GM19467 (cell line): ENCODE data around the gene DUSP6.
"Not testable (repeated sequence)": the region's sequence is repeated elsewhere in the genome, so short reads cannot be mapped to it uniquely, and the experiment has no call there.

Experiments used
- ATAC-seq: cut with Tn5 transposase; IDR thresholded peaks from one replicate; pipeline ENCODE4 v1.9.1; 2021; ENCODE audit warnings: mild to moderate bottlenecking, moderate library complexity; ENCODE audit not compliant: unreplicated experiment

Gene DUSP6

DNA sequence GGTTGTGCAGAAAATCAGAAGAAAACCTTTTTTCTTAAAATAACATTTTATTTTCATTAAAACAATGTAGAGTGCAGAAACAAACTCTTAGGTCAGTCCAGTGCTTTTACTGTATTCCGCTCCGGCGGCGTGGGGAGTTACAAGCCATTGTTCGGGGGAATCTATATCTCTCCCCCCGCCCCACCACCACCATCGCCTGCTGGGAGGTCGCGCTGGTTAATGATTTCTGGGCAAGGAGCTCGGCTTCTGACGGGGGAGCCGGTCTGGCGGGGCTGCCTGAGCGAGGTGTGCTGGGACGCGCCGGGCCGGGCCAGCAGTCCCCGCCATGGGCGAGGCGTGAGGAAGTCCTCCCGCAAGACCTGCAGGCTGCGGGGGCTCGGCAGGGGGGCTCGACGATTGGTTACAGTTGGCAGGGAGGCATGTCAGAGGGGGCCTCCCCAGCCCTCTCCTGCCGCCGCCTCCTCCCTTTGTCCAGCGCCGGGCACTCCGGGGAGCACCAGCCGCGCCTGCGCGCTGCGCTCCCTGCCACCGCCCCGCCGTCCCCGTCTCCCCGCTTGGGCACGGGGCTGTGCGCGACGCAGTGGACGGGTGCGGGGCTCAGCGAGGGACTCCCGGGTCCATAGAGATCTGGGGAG, 1.0 kb upstream of the DUSP6 start:
- ATAC-seq, result no peak

DNA sequence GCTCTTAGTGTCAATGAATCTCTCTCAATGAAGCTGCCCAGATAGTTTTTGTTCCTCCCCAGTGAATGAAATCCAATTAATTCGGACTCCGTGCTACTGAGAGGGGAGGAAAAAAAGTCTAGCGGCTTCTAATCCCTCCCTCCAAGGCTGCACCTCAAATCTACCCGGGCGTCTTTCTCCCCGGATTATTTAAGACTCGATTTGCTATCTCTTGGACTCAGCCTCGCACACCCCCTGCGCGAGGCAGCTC, 134 bp downstream of the DUSP6 start:
- ATAC-seq, result no peak

DNA sequence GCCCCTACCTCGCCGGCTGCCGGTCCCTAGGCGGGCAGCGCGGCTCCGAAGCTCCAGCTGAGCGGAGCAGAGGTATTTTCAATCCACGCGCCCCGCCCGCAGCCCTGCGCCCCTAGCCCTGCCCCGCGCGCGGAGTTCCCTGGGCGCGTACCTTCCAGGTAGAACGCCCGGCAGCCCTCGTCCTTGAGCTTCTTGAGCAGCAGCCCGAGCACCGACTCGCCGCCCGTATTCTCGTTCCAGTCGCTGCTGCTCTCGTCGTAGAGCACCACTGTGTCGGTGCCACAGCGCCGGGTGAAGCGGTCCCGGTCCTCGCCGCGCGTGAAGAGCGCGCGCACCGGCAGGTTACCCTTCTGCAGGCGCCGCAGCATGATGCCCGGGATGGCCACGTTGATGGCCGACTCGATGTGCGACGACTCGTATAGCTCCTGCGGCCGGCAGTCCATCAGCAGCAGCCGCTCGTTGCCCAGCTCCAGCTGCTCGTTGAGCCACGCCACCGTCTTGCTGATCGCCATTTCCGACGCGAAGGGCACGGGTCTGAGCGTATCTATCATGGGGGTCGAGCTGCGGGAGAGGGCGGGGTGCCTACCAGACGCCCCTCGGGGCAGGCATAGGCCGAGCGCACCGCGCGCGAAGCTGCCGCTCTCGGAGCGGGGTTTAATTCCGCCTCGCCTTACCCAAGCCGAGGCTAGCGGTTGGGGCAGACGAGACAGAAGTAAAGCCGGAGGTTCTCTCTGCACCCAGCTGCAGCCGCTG, 636 bp downstream of the DUSP6 start:
- ATAC-seq, result no peak

DNA sequence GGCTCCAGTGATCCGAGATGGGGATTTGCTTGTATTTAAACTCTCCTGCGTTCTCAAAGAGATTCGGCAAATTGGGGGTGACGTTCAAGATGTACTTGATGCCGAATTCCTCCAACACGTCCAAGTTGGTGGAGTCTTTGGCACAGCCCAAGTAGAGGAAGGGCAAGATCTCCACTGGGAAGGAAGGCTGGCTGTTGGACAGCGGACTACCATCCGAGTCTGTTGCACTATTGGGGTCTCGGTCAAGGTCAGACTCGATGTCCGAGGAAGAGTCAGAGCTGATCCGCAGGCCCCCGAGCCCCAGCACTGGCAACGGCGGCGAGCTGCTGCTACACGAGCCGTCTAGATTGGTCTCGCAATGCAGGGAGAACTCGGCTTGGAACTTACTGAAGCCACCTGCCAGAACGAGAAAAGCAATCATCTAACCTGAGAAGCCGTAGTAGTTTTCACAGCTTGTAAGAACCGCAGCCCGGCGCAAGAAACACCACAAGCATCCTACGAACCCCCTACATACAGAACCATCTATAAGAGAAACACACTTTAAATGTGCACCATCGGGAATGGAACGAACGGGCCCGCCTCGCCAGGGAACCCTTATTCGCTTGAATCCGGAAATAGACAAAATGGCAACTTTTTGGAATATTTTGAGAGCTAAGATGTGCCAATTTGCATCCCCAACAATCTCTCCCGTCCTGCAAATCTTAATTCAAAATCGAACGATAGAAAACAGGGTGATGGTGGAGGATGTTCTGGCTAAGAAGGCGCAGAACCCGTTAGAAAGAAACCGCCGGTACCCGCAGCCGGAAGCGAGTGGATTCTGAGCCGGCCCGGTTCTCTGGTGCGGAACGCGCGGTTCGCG, 1.4 kb downstream of the DUSP6 start:
- ATAC-seq, result no peak

DNA sequence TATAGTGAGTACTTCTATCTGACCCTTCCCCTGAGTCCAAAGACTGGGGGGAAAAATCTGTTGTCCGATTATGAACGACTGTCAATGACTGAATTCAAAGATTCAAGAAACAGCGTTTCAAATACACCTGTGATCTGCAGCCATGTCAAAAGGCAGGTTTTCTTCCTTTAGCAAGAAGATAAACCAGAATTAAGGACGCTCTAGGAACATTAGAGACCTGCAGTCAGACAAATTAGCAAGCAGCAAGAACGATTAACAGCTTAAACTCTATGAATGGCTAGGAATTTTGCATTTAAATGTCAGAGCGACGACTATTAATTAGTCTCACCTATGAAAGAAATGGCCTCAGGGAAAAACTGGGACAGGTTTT, 2.1 kb downstream of the DUSP6 start:
- ATAC-seq, result no peak

DNA sequence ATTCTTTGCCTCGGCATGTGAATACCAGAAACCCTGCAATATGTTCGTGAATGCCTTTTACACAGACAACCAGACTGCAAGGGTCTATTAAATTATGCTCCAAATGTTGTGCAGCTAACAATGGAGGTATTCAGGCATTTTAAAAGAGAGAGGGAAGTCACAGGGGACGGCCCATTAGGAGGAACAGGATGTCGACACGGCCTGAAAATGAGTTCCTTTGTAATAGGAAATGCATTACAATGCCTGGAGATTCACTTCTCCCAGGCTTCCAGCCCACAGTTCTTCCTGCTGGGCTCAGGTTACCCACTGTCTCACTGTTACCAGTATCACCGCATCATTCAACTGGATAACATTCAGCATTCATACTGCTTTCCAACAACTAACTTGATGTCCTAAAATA, 2.5 kb downstream of the DUSP6 start:
- no peak for ATAC-seq

DNA sequence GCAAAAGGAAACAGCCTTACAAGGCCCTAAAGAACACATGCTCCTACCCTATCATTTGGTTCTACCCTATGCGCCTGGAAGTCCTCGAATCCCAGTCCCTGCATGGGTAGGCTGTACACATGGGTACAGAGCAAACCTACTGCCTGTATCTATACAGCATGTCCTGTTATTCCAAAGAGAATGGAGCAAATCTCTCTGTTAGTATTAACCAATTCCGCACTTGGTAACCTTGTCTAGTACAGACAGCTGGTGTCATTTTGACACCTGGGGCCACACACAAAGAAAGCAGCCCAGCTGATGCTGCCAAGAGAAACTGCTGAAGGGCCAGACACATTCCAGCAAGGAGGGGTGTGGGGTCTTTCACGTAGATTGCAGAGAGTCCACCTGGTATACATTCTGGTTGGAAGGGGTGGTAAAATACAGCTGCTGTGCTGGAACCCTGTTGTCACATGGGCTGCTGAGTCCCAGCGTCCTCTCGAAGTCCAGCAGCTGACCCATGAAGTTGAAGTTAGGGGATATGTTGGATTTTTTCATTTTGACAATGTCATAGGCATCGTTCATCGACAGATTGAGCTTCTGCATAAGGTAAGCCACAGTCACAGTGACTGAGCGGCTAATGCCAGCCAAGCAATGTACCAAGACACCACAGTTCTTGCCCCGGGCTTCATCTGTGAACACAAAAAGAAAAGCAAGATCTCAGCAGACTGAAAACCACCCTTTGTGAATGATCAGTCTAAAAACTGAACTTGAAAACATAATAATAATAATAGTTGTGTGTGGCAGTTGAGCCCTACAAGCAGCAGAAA, 3.2 kb downstream of the DUSP6 start:
- ATAC-seq, result no peak

DNA sequence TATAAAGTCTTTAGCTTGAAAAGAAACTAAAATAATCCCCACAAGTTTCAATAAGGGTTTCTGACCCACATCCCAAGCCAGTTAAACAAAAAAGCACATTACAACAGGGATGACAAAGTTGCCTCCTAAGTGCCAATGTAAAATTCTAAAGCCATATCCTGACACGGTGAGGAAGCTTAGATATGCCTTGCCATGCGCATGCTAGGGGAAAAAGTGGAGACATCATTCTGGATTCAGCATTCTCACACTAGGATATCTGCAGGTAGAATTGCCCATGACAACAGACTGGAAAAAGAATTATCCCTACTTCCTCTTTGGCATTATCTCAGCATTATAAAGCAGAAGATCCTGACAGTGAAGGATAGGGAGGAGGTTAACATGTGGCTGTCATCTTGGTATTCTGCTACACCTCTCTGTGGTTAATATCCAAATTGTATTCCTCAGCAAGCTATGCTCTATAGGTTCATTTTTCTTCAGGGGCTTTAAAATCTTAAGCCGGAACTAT, 4.9 kb downstream of the DUSP6 start:
- ATAC-seq, result no peak

DNA sequence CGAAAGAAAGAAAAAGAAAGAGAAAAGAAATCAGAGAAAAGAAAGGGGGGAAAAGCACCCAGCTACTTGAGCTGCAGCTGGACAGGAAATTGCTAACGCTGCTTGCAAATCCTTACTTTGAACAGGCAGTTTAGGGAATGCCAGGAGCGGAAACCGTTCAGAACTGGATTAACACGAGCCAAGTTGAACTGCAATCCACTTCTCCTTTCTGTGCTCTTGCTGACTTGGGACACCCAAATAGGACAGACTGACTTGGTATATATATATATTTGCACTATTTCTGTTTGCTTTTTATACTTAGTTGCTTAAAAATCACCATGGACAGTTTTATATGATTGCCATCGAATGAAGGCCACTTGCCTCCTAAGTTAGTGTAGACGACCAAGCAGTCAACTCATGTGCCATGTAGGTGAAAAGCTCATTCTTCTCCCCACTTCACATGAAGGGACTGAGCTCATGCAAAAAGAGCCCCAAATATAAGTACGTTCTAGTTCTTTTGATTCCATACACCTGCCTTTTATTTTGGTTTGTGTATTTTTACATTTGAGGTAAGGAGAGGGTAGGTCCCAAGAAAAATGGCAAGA, 5.5 kb downstream of the DUSP6 start:
- peak; percentile 15 for ATAC-seq

DNA sequence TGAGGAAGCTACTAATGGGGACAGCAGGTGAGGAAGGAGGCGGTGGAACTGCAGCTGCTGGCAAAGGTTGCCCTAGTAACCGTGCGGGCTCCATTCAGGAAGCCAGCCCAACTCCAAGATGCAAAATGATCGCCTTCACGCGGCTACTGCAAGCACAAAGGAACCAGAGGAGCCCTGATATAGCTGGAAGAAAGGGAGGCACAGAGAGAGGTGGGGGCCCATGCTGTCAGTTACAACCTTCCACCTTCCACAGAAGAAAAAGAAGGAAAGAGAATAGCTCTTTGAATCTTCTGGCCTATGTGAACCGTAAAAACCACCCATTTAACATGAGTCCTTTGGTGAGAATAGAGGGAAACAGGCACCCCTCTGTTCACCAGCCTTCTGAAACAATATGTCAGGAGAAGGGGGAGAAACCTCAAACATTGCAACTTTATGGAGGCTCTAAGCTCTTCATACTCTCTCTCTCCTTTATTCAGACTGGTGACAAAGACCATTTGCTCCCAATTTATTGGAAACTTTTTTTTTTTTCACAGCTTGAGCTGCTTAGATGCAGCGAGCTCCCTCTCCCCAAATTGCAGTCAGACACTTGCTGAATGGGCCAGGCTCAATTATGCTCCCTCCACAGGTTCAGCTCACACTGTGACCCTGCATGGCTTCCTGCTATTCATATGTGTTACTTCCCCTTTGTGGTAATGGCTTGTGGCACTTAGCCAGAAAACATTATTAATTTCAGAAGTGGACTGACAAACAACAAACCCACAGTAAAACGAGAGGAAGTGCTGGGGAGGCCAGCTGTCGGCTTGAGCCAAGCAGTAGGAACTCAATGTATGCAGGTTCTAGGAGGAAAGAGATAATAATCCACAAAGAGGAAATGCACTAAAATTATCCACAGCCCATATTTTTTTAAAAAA, 6.2 kb downstream of the DUSP6 start:
- ATAC-seq, result peak; percentile 98

DNA sequence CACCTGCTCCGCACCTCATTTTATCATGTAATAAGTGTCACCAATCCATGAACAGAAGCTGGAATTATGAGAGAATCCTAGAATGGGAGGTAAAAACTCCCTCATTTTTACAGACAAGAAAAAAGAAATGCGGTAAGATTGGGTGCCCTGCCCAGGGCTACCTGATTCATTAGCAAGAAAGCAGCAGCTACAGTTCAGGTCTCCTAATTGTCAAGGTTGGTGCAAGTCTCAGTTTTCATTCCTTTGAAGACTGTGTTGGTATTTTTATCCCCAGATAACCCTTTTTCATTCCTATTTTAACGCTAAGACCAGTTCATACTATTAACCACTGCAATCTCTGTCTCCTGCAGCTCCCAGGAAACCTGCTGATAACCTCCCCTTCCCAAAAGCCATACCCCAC, 6.9 kb downstream of the DUSP6 start:
- no peak for ATAC-seq

DNA sequence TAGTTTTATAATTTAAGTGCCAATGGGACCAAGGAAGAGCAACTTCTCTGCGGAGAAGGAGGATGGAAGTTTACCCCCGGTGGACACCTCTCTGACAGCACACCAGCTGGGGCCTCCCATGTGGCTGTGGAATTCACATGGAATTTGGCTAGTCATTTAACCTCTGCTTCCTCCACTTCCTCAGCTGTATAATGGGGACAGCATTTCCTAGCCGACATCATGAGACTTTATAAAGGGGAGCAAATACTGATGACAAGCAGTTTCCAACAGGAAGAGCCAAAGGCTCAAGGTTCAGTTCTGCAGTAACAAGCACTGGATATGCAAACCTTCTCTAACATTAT, 7.5 kb downstream of the DUSP6 start:
- ATAC-seq, result no peak

DNA sequence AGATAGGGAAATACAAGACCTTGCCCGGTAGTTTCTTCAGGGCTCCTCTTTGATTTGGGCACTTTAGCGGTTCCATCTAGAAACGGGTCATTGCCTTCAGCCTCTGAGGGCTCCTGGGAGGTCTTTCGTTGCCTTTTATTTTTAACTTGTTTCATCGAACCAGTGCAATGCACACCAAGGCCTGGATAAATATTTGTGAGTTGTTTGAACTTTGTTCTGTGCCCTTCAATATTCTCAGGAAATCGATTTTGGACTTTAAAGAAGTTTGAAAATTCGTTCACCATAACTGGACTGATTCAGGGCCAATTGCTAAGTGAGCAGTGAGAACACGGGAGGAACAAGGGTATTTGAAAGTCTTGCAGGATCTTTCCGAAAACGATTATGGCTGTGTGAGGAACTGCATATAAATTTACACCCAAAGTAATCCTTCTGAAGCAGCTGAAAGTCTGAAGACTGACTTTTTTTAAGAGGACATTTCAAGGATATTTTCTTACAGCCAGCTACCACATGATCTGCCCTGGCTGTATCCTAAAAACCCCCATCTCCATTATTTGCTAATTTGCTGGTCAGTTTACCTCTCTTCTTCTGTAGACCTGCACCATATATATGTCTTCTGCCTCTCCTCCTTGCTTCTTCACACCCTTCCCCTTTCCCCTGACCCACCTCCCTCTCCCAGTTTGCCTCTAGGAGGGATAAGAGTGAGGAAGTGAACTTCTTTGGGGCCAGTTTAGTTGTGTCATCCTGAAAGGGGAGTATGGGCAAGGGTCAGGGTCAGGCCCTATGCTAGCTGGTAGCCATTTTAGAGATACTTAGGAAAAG, 8.0 kb downstream of the DUSP6 start:
- no peak for ATAC-seq

DNA sequence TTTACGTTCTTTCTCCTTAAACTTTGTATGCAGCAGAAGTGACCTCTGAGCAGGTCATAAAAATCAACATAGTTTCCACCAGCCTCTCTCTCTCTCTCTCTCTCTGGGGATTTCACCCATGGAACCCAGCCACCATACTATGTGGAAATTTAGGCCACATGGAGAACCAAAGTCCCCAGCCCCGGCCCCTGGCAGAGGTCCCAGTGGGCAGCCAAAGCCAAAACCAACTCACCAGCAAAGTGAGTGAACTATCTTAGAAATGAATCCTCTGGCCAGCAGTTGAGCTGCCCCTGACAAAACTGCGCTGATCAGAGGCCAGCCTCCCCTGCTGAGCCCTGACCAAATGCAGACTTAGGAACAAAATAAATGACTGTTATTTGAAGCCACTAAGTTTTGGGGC, 9.2 kb downstream of the DUSP6 start:
- ATAC-seq, result no peak

DNA sequence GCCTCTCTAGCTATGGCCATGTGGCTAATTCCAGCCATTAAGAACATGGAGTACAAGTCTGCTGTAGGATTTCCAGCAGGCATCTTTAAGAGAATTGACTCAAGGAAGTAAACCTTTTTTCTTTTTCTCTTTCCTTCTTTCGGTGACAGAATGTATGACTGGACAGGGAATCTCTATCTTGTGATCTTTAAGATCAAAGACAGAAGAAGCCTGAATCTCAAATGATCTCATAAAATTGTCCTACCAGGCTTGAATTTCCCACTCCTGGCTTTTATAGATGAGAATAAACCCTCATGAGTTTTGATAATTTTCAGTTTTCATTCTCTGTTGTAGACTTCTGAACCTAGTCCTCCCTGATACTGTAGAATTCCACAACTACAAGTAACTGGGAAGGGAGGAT, 11.4 kb downstream of the DUSP6 start:
- ATAC-seq, result no peak

DNA sequence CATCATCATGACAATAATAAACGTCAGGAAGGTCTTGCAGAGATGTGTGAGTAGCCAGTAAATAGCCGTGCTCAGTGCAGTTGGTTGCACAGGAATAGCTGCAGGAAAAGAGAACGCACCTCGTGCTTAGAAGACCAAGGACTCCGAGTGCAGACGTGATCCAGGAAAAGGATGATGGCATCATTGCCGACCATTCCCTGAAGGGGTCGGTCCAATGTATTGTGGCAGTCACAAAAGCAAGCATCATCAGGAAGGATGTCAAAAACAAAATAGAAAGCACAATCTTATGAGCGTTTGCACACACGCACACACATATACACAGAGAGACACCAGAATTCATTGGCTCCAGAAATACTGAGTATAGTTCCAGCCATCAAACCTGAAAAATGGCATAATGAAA, 12.8 kb downstream of the DUSP6 start:
- no peak for ATAC-seq

DNA sequence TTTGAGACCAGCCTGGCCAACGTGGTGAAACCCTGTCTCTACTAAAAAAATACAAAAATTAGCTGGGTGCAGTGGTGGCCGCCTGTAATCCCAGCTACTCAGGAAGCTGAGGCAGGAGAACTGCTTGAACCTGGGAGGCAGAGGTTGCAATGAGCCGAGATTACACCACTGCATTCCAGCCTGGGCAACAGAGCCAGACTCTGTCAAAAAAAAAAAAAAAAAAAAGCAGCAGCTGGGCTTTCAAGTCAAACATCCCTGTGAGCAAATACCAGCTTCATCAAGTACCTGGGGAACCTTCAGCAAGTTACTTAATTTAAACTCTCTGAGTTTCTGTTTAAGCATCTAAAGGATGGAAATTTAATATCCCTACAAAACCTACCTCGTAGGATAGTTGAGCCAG, 15.2 kb downstream of the DUSP6 start:
- not testable (repeated sequence) for ATAC-seq

DNA sequence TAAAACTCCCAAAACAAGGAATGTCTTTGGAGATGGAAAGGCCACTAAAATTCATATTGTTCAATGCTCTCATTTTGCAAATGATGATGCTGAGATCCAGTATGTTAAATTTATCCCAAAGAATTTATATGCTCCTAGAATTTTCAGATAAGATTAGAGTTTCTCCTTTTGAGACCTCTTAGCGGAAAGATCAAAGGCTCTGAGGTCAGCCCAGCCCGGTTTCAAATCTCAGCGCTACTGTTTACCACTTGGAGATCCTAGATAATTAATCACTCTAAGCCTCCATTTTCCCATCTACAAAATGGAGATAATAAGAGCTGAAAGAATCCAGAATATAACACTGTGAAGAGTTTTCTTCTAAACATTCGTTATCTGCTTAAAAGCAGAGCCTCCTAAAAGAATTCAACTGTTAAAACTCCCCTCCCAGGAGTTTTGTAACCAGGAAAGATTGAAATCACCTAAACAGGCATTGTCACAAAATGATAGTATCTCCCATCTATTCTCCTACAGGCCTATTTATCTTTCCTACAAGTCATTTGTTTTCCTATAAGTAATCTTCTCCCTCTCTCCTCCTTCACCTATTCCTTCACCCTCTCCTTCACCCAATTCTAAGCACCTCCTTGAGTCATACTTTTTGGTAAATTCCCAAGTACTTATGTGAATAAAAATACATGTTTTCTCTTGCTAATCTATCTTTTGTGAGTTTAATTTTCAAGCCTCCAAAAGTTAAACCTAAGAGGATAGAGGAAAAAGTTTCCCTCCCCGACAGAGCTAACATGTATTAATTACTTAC, 16.7 kb downstream of the DUSP6 start:
- no peak for ATAC-seq
